Sigmoid colon (tissue), 4 donors: ENCODE data around the gene USO1.

Experiments
- CTCF ChIP-seq, 4 experiments: fragments of 450-650 bp in 3 of 4; fragments of 200-600 bp in 1 of 4; IDR thresholded peaks; one replicate each; pipeline ENCODE4 v1.5.1; 2016 to 2019; ENCODE audit warnings: antibody characterized with exemption in 4 of 4, mild to moderate bottlenecking in 3 of 4, moderate library complexity in 2 of 4
- EP300 ChIP-seq, 4 donors: sonication (generic); formaldehyde crosslinking; IDR thresholded peaks; one replicate each; pipeline ENCODE4 v1.6.1; 2017; ENCODE audit warnings: antibody characterized with exemption in 4 of 4

DNA sequence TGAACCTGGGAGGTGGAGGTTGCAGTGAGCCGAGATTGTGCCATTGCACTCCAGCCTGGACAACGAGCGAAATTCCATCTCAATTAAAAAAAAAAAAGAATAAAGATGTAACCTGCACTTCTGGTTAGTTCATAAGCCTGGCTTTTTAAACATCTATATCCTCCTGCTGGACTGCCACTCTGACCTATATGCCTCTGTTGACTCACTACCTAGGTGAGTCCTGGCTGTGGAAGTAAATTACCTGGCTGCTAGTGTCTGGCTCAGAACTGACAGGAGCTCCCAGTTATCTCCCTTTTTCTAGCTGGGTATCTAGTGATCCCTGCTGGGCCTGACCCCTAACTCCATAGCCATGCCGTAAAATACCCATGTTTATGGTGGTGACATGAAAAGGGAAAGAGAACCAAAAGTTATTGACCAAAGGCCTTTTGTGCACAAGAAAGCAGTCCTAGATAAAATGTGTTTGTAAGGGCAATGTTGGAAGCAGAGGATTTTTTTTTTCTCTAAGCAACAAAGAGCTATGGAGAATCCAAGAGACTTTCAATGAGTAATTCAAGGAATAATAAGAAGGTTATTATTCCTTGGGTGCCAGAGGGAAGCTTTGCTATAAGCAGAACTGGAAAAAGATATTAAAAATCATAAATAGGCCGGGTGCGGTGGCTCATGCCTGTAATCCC lies 40.8 kb upstream of the USO1 start:
- TF ChIP-seq EP300 (IDR thresholded peaks at IDR 0.05), result no peak
- TF ChIP-seq CTCF (IDR thresholded peaks at IDR 0.05), result no peak
